Upper lobe of left lung (tissue), 4 donors: ENCODE data around the gene EHD3.

Experiments used
- EP300 ChIP-seq, 4 donors: sonication (generic); formaldehyde crosslinking; IDR thresholded peaks; one replicate each; pipeline ENCODE4 v1.5.1; 2017; ENCODE audit warnings: antibody characterized with exemption in 4 of 4, control low read depth in 2 of 4
- POLR2A ChIP-seq, 4 donors: fragments of 450-650 bp; IDR thresholded peaks; one replicate each; pipeline ENCODE4 v1.5.1; 2016 to 2017; ENCODE audit warnings: antibody characterized with exemption in 4 of 4, mild to moderate bottlenecking in 2 of 4
- POLR2AphosphoS5 ChIP-seq, 2 donors: sonication (generic); formaldehyde crosslinking; IDR thresholded peaks; one replicate each; pipeline ENCODE4 v1.5.1; 2017; ENCODE audit warnings: antibody characterized with exemption in 2 of 2
- TF ChIP-seq, protein P1 (sequence below), 6 experiments: fragments of 450-650 bp in 4 of 6; fragments of 200-600 bp in 2 of 6; sonication (generic) in 2 of 6; IDR thresholded peaks; one replicate each; pipeline ENCODE4 v1.5.1; 2016 to 2019; ENCODE audit warnings: antibody characterized with exemption in 6 of 6

GRCh38 chr2:31266804-31267203, 32.9 kb downstream of the EHD3 start:
- no peak for TF ChIP-seq POLR2A (IDR thresholded peaks at IDR 0.05)
- no peak for TF ChIP-seq EP300 (IDR thresholded peaks at IDR 0.05)
- TF ChIP-seq, protein P1, sequence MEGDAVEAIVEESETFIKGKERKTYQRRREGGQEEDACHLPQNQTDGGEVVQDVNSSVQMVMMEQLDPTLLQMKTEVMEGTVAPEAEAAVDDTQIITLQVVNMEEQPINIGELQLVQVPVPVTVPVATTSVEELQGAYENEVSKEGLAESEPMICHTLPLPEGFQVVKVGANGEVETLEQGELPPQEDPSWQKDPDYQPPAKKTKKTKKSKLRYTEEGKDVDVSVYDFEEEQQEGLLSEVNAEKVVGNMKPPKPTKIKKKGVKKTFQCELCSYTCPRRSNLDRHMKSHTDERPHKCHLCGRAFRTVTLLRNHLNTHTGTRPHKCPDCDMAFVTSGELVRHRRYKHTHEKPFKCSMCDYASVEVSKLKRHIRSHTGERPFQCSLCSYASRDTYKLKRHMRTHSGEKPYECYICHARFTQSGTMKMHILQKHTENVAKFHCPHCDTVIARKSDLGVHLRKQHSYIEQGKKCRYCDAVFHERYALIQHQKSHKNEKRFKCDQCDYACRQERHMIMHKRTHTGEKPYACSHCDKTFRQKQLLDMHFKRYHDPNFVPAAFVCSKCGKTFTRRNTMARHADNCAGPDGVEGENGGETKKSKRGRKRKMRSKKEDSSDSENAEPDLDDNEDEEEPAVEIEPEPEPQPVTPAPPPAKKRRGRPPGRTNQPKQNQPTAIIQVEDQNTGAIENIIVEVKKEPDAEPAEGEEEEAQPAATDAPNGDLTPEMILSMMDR (IDR thresholded peaks at IDR 0.05) = no peak
- TF ChIP-seq POLR2AphosphoS5 (IDR thresholded peaks at IDR 0.05) = no peak
